Forelimb muscle (tissue), 1 donor: ENCODE results near the gene SNTB2. TPM values are rescaled to one million over a fixed set of nuclear protein-coding genes. Genes with fewer than 3 reads are reported as not detected.
"Not testable (repeated sequence)": the region's sequence is repeated elsewhere in the genome, so short reads cannot be mapped to it uniquely, and the experiment has no call there.

Experiments used
- DNase-seq: peaks from one replicate; pipeline ENCODE4 v3.0.0-alpha.2; 2013; ENCODE audit warnings: low read depth
- polyA plus RNA-seq: library from polyadenylated mRNA; unstranded; fragments of 120-200 nt; gene quantifications from one replicate; pipeline ENCODE4 v1.2.1, GENCODE V29; 2013; ENCODE audit not compliant: insufficient read length

Gene SNTB2
- polyA plus RNA-seq, 1 donor: 13.4 TPM

GRCh38 chr16:69236319-69236718 is 49.4 kb downstream of the SNTB2 start:
- DNase-seq: no peak

GRCh38 chr16:69237296-69237695 is 50.3 kb downstream of the SNTB2 start:
- DNase-seq: no peak

GRCh38 chr16:69239851-69240250 is 52.9 kb downstream of the SNTB2 start:
- no peak for DNase-seq

GRCh38 chr16:69240331-69240730 is 53.4 kb downstream of the SNTB2 start:
- no peak for DNase-seq

GRCh38 chr16:69241926-69242325 is 55.0 kb downstream of the SNTB2 start:
- DNase-seq: no peak

- no peak for DNase-seq
Measured at GRCh38 chr16:69243479-69243878, 56.5 kb downstream of the SNTB2 start.

GRCh38 chr16:69244336-69244735 is 57.4 kb downstream of the SNTB2 start:
- DNase-seq: no peak

- peak; percentile 61 for DNase-seq
Measured at GRCh38 chr16:69250081-69250480, 63.1 kb downstream of the SNTB2 start.

- DNase-seq: peak; percentile 79
Measured at GRCh38 chr16:69253870-69254341, 66.9 kb downstream of the SNTB2 start.

GRCh38 chr16:69259428-69259764 is 72.4 kb downstream of the SNTB2 start:
- DNase-seq: not testable (repeated sequence)

GRCh38 chr16:69260019-69260418 is 73.1 kb downstream of the SNTB2 start:
- DNase-seq: no peak

- DNase-seq: no peak
Measured at GRCh38 chr16:69260506-69260905, 73.5 kb downstream of the SNTB2 start.

GRCh38 chr16:69266334-69267063 is 79.5 kb downstream of the SNTB2 start:
- no peak for DNase-seq

GRCh38 chr16:69267633-69268032 is 80.7 kb downstream of the SNTB2 start:
- no peak for DNase-seq

- DNase-seq: no peak
Measured at GRCh38 chr16:69270395-69270794, 83.4 kb downstream of the SNTB2 start.

GRCh38 chr16:69270831-69271230 is 83.9 kb downstream of the SNTB2 start:
- DNase-seq: no peak

- DNase-seq: no peak
Measured at GRCh38 chr16:69273009-69273408, 86.0 kb downstream of the SNTB2 start.

GRCh38 chr16:69274699-69275235 is 87.8 kb downstream of the SNTB2 start:
- no peak for DNase-seq

GRCh38 chr16:69276148-69277115 is 89.5 kb downstream of the SNTB2 start:
- DNase-seq: peak; percentile 95

GRCh38 chr16:69277413-69277812 is 90.4 kb downstream of the SNTB2 start:
- DNase-seq: no peak

- DNase-seq: no peak
Measured at GRCh38 chr16:69283851-69284250, 96.9 kb downstream of the SNTB2 start.

GRCh38 chr16:69285240-69285639 is 98.3 kb downstream of the SNTB2 start:
- DNase-seq: no peak
